Stimulated activated CD4-positive, alpha-beta T cell treated with anti-CD3 and anti-CD28 coated beads, Interleukin-4, amount 100 ng/mL, for 1 hour (primary cell): ENCODE measurements around the gene MINAR1.
"Not testable (repeated sequence)": the region's sequence is repeated elsewhere in the genome, so short reads cannot be mapped to it uniquely, and the experiment has no call there.

ENCODE experiments used
- DNase-seq: peaks from one replicate; pipeline ENCODE4 v3.0.0-alpha.2; 2020

The MINAR1 gene, protein sequence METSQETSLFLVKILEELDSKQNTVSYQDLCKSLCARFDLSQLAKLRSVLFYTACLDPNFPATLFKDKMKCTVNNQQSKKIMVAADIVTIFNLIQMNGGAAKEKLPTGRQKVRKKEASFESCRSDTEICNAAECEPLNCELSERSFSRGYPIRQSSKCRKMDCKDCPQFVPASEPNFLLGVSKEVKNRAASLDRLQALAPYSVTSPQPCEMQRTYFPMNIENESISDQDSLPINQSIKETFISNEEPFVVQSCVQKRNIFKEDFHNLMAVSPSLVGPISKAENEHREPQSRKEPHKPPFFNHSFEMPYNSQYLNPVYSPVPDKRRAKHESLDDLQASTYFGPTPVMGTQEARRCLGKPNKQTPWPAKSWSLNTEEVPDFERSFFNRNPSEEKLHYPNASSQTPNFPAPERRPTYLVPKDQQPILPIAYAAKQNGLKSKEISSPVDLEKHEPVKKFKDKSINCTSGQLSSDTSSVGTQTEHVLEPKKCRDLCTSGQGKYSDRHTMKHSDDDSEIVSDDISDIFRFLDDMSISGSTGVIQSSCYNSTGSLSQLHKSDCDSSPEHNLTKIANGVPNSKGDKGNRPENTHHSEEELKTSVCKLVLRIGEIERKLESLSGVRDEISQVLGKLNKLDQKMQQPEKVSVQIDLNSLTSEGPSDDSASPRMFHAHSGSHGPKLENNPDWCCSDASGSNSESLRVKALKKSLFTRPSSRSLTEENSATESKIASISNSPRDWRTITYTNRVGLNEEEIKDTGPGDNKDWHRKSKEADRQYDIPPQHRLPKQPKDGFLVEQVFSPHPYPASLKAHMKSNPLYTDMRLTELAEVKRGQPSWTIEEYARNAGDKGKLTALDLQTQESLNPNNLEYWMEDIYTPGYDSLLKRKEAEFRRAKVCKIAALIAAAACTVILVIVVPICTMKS

DNA sequence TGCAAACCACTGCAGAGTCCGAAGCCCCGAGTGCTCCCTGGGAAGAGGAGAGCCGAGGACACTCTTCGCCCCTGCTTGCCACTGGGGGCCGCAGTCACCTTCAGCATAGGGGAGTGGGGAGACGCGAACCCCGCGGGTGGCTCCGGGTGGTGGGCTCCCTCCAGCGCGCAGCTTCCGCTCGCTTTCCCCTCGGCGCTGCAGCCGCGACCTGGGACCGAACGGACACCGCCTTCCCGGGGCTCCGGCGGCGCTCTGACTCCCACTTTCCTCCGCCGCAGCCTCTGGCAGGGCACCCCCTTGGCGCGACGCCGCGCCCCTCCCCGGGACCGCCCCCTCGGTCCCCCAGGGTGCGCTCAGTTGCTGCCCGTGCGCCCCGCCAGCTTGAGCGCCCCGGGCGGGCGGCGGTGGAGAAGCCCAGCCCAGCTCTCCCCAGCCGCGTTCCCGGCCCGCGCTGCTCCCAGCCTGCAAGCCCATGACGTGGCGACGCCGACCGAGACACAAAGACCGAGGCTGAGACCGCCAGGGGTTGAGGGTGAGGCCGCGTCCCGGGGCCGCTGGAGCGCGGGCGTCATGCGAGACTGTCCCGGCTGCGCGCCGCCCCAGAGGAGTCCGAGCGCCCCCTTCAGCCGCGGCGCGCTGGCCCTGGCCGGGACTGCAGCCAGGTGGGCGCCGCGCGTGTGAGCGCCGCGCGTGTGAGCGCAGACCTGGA lies at the start of gene MINAR1:
Gene MINAR1 (plus strand): TSS at position 701 of the 709 bp plus-strand sequence. CDS start 23,812 bp downstream, outside the sequence.
- no peak for DNase-seq

- DNase-seq, result no peak
Observed at GRCh38 chr15:79394231-79394630, 37.9 kb upstream of the MINAR1 start.

- DNase-seq, result no peak
Observed at GRCh38 chr15:79396850-79397249, 35.3 kb upstream of the MINAR1 start.

DNA sequence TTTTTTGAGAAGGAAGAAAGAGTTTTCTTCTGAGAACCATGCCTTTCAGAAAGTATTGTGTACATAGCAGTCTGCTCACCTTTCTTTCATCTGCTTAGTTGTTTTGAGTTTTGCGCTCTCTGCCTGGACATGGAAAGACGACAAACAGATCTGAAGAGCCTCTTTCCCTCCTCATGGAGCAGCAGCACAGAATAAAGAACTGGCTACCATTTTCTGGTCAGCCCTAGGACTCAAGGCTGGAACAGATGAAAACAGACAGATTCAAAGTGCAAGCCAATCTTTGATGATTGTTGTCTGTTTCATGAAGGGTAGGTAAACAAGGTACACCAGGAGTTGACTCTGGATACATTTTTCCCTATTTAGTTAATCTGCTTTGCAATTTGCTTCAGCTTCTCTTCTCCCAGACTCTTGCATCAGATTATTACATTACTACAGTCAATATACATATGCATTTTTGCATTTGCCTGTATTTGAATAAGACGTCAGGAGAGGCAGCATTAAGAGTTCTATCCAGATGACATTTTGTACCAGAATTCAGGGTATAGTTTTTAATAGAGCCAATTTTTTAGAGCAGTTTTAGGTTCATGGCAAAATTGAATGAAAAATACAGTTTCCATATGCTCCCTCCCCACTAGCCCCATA lies 34.7 kb upstream of the MINAR1 start:
- no peak for DNase-seq

GRCh38 chr15:79399606-79400005 lies 32.5 kb upstream of the MINAR1 start:
- no peak for DNase-seq

DNA sequence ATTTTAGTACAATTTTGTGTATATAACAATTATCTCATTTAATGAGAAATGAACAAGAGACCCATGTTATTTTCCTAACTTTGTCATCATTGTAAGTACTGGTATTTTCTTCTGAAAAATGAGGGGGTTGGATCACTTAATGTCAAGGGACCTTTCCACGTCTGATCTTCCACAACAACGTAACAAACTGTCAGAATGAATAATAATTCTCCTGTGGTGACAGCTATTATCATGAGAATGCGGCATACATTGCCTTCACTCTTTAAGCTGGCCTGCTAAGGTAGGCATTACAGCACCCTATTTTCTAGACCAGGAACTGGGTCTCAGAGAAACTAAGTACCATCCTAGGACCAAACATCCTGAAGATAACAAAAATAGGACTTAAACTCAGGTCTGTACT lies 31.5 kb upstream of the MINAR1 start:
- no peak for DNase-seq

DNA sequence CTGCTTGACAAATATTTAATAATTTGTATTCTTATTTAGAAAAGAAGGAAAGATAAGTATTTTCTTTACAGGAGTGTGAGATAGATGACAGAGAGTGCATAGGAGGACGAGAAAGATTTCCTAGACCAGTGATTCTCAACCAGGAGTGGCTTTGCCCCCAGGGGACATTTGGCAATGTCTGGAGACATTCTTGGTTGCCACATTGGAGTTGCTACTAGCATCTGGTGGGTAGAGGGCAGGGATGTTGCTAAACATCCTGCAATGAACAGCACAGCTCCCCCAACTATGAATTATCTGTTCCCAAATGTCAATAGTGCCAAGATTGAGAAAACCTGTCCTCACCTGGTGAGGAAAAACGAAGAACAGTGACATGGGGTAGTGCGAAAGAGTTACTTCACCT lies 30.8 kb upstream of the MINAR1 start:
- DNase-seq, result no peak

- no peak for DNase-seq
Observed at GRCh38 chr15:79402136-79402535, 30.0 kb upstream of the MINAR1 start.

DNA sequence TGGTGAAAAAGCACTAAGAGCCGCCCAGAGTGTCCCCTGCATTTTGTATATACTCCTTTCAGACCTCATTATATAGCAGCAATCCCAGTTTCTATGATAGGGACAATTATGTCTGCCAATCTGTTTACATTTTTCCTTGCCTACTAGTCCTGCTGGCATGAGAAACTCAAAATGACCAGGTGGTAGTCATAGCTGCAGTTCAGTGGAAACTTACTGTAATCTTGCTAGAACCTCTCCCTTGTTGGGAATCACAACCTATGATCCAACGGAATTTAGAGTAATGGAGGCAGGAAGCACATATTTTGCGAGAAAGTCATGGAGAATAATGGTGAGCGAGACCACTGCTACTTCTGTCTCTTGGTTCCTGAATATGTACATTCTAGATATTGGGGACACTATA lies 28.6 kb upstream of the MINAR1 start:
- no peak for DNase-seq

DNA sequence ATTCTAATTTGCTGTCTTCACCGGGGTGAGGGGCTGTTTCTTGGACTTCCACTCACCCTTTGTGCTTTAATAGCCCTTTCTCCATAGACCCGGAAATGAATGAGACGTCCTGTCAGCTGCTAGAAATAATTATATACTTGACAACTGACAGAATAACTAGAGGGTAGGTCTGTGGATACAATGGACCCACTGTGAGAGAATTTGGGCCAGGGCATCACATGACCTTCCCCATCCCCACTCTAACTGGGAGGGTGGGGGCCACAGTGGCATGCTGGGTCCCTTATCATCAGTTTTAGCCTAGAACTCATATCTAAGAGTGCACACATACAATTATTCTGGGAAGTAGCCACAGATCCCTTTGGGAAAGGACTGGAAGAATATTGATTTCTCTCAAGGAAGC lies 25.9 kb upstream of the MINAR1 start:
- DNase-seq, result no peak

DNA sequence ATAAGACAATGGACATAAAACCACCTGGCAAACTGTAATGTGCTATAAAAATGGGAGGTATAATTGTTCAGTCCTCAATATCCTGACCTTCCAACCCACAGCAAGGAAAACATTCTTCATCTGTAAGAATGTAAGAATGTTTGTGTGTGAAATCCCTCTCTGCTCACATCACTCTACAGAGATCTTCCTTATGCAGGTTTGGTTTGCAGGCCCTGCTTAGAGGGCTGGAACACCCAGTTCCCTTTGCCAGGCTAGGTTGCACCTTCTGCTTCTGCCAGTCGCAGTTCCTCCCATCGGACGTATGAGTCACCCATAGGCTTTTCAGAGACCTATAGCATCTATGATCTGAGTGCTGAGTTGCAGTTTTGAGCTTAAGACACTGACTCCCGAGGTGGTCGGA lies 24.1 kb upstream of the MINAR1 start:
- DNase-seq, result no peak

- DNase-seq, result no peak
Observed at GRCh38 chr15:79410237-79410636, 21.9 kb upstream of the MINAR1 start.

- no peak for DNase-seq
Observed at GRCh38 chr15:79412010-79412409, 20.1 kb upstream of the MINAR1 start.

- no peak for DNase-seq
Observed at GRCh38 chr15:79412429-79412828, 19.7 kb upstream of the MINAR1 start.

- DNase-seq, result no peak
Observed at GRCh38 chr15:79416876-79417275, 15.3 kb upstream of the MINAR1 start.

DNA sequence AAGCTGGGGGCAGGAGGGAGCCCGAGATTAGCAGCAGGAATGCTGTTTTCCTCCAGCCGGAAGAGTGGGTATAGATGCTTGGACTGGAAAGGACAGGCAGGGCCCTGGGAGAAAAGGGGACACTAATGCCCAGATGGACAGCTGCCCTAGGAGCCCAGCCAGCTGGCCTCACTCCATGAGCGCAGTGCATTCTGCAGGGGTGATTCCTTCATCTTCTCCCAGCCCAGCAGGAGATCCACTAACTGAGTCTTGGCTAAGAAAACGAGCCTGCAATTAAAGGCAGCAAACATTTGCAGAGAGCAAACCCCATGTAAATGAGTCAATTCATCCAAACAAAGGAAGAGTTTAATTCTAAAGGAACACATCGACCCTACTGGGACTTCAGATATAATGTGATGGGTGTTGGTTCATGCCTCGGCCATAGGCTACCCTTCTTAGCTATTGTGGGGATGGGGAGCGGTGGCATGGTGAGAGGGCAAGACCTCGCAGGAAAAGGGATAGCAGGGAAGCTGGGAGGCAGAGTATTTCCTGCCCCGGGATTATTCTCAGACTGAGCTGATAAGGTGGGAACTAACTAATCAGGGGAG lies 13.3 kb upstream of the MINAR1 start:
- no peak for DNase-seq

DNA sequence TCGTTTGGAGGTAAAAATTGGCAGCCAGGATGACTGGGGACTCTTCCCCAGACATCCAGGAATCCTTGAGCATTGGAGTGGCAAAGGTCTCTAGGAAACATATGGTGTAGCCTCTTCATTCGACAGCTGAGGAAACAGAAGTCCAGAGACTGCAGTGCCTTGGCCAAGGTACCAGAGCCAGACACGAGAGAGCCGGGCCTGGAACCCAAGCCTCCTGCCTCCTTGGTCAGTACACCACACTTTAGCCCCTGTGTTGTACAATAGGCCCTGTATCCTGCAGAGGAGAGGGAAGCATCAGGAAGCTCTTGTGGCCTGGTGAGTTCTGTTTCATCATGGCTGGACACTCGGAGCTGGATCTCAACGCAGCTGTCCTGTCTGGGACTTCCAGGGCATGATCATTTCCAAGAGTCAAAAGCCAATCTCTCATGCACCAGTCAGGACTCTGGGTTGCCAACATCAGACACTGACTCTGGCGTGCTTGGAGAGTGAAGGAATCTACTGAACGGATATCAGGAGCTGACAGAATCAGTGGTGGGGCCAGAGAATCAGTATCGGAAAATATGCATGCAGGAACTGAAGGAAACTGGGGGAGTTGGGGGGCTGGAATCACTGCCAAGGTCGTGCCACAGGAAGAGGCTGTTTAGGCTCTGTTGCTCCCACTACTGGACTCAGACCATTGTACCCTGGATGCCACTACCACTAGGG lies 6.4 kb upstream of the MINAR1 start:
- no peak for DNase-seq

DNA sequence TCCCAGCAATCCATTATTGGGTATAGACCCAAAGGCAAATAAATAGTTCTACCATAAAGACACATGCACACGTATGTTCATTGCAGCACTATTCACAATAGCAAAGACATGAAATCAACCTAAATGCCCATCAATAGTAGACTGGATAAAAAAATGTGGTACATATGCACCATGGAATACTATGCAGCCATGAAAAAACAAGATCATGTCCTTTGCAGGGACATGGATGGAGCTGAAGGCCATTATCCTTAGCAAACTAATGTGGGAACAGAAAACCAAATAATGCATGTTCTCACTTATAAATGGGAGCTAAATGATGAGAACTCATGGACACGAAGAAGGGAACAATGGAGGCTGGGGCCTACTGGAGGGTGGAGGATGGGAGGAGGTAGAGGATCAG lies 5.2 kb upstream of the MINAR1 start:
- DNase-seq, result not testable (repeated sequence)

DNA sequence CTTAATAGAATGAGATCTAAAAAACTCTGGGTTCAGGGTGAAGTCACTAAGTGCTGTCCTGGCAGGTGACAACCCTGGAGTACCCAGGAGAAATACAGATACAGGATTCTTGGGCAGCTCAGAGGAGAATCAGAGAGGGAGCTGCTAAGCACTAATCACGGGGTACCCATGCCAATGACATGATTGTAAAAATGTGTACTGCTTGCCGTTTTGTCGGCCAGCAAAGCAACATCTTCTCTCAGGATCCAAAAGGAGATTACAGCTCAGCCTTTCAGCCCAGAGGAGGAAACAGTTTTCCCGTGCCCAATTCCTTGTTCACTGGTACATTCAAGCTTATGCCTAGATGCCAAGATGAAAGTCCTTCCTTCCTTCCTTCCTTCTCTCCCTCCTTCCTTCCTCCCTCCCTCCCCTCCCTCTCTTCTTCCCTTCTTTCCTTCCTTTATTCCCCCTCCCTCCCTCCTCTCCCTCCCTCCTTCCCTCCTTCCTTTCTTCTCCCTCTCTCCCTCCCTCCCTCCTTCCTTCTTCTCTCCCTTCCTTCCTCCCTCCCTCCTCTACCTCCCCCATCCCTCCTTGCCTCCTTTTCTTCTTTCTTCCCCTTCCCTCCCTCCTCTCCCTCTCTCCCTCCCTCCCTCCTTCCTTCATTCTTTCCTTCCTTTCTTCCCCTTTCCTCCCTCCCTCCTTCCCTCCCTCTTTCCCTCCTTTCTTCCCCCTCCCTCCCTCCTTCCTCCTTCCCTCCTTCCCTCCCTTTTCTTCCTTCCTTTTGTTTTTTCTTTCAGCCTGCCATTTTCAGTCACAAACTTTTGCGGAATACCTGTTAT lies 4.1 kb upstream of the MINAR1 start:
- DNase-seq, result no peak

- no peak for DNase-seq
Observed at GRCh38 chr15:79430901-79431635, 1.1 kb upstream of the MINAR1 start.
